Activated naive CD8-positive, alpha-beta T cell treated with anti-CD3 and anti-CD28 coated beads, Interleukin-2, amount 50 U/mL, for 16 hours (primary cell): ENCODE measurements around the gene WNT8B.

Experiments used
- DNase-seq: peaks from one replicate; pipeline ENCODE4 v3.0.0-alpha.2; 2020; ENCODE audit warnings: low read depth, low spot score

The WNT8B gene

GRCh38 chr10:100483876-100484666, 21.3 kb downstream of the WNT8B start:
- no peak for DNase-seq

- no peak for DNase-seq
Observed at GRCh38 chr10:100485366-100485765, 22.6 kb downstream of the WNT8B start.

GRCh38 chr10:100485801-100486495, 23.1 kb downstream of the WNT8B start:
- DNase-seq = no peak

- no peak for DNase-seq
Observed at GRCh38 chr10:100487529-100487928, 24.7 kb downstream of the WNT8B start.

GRCh38 chr10:100489396-100489795, 26.6 kb downstream of the WNT8B start:
- no peak for DNase-seq

GRCh38 chr10:100490531-100490930, 27.7 kb downstream of the WNT8B start:
- no peak for DNase-seq

- no peak for DNase-seq
Observed at GRCh38 chr10:100496567-100496966, 33.8 kb downstream of the WNT8B start.

GRCh38 chr10:100498059-100498458, 35.2 kb downstream of the WNT8B start:
- no peak for DNase-seq

GRCh38 chr10:100501423-100501822, 38.6 kb downstream of the WNT8B start:
- DNase-seq = no peak

GRCh38 chr10:100502926-100503494, 40.2 kb downstream of the WNT8B start:
- no peak for DNase-seq

GRCh38 chr10:100504096-100504495, 41.3 kb downstream of the WNT8B start:
- DNase-seq = no peak

GRCh38 chr10:100505164-100505563, 42.4 kb downstream of the WNT8B start:
- DNase-seq = no peak

- DNase-seq = no peak
Observed at GRCh38 chr10:100506596-100507356, 44.0 kb downstream of the WNT8B start.

GRCh38 chr10:100507357-100507732, 44.5 kb downstream of the WNT8B start:
- DNase-seq = no peak

- no peak for DNase-seq
Observed at GRCh38 chr10:100508266-100508665, 45.5 kb downstream of the WNT8B start.

GRCh38 chr10:100508691-100509150, 45.9 kb downstream of the WNT8B start:
- DNase-seq = no peak

- DNase-seq = peak; percentile 13
Observed at GRCh38 chr10:100509241-100509840, 46.5 kb downstream of the WNT8B start.

- DNase-seq = peak; percentile 37
Observed at GRCh38 chr10:100510533-100511308, 47.9 kb downstream of the WNT8B start.

GRCh38 chr10:100515612-100516011, 52.8 kb downstream of the WNT8B start:
- DNase-seq = no peak

GRCh38 chr10:100516847-100517246, 54.0 kb downstream of the WNT8B start:
- no peak for DNase-seq

GRCh38 chr10:100518761-100519241, 56.0 kb downstream of the WNT8B start:
- DNase-seq = peak; percentile 39
